GM23338 (cell line): ENCODE results near the gene MBNL1. TPM values are rescaled to one million over a fixed set of nuclear protein-coding genes. Genes with fewer than 3 reads are reported as not detected.

Source experiments
- ATAC-seq: fragments of 200-7000 bp; cut with Tn5 transposase; 3 replicates; pipeline ENCODE4 v1.9.1; 2020
- DNase-seq: peaks from one replicate; pipeline ENCODE4 v3.0.0-alpha.2; 2015; ENCODE audit warnings: low spot score
- H2AFZ ChIP-seq: fragments of 200-600 bp; sonication (generic); 2 replicates; pipeline ENCODE4 v1.8.0; 2016; ENCODE audit warnings: antibody characterized with exemption, mild to moderate bottlenecking, moderate library complexity
- H3F3A ChIP-seq: fragments of 200-600 bp; sonication (generic); replicated peaks from 2 replicates; pipeline ENCODE4 v1.8.0; 2017; ENCODE audit warnings: antibody characterized with exemption, mixed run types, low read depth
- H3K27ac ChIP-seq: fragments of 200-600 bp; sonication (generic); 2 replicates; pipeline ENCODE4 v1.6.1; 2016; ENCODE audit warnings: low read depth
- H3K27me3 ChIP-seq: fragments of 200-600 bp; sonication (generic); 2 replicates; pipeline ENCODE4 v1.8.0; 2016; ENCODE audit warnings: mild to moderate bottlenecking, mixed run types, moderate library complexity; ENCODE audit not compliant: insufficient read depth
- H3K36me3 ChIP-seq: fragments of 200-600 bp; sonication (generic); 2 replicates; pipeline ENCODE4 v1.8.0; 2016; ENCODE audit warnings: mild to moderate bottlenecking; ENCODE audit not compliant: insufficient read depth
- H3K4me1 ChIP-seq: fragments of 200-600 bp; sonication (generic); 2 replicates; pipeline ENCODE4 v1.8.0; 2016; ENCODE audit warnings: mild to moderate bottlenecking, moderate library complexity; ENCODE audit not compliant: insufficient read depth
- H3K4me2 ChIP-seq: fragments of 200-600 bp; sonication (generic); 2 replicates; pipeline ENCODE4 v1.7.1; 2017; ENCODE audit warnings: mixed run types
- H3K4me3 ChIP-seq: fragments of 200-600 bp; sonication (generic); 2 replicates; pipeline ENCODE4 v1.6.1; 2016; ENCODE audit warnings: mixed run types
- H3K79me2 ChIP-seq: fragments of 200-600 bp; sonication (generic); replicated peaks from 2 replicates; pipeline ENCODE4 v1.8.0; 2017; ENCODE audit warnings: mild to moderate bottlenecking; ENCODE audit not compliant: insufficient read depth
- H3K9me2 ChIP-seq: fragments of 200-600 bp; sonication (generic); 2 replicates; pipeline ENCODE4 v1.8.0; 2017; ENCODE audit not compliant: insufficient read depth
- H4K20me1 ChIP-seq: fragments of 200-600 bp; sonication (generic); replicated peaks from 2 replicates; pipeline ENCODE4 v1.8.0; 2017; ENCODE audit warnings: mild to moderate bottlenecking; ENCODE audit not compliant: insufficient read depth
- H3K27ac Mint-ChIP-seq: 2 replicates; pipeline ENCODE4 v1.8.0; 2020; ENCODE audit warnings: inconsistent platforms, mild to moderate bottlenecking, moderate library complexity, mixed read lengths
- H3K27me3 Mint-ChIP-seq: 3 replicates; pipeline ENCODE4 v1.8.0; 2022; ENCODE audit warnings: low read depth, mild to moderate bottlenecking, moderate library complexity, mixed read lengths, inconsistent platforms; ENCODE audit not compliant: insufficient read depth, poor library complexity
- H3K36me3 Mint-ChIP-seq: 3 replicates; pipeline ENCODE4 v1.8.0; 2021; ENCODE audit warnings: low read depth, mild to moderate bottlenecking, inconsistent platforms, moderate library complexity, mixed read lengths
- H3K4me1 Mint-ChIP-seq: 3 replicates; pipeline ENCODE4 v1.8.0; 2020; ENCODE audit warnings: mild to moderate bottlenecking, inconsistent platforms, mixed read lengths
- H3K4me3 Mint-ChIP-seq: 3 replicates; pipeline ENCODE4 v1.8.0; 2021; ENCODE audit warnings: moderate library complexity, mild to moderate bottlenecking, inconsistent platforms, mixed read lengths
- H3K9me3 Mint-ChIP-seq: 3 replicates; pipeline ENCODE4 v1.8.0; 2020; ENCODE audit warnings: moderate library complexity, mild to moderate bottlenecking, inconsistent platforms, mixed read lengths
- CREB1 ChIP-seq: fragments of 250-450 bp; sonication (Bioruptor Pico); IDR thresholded peaks from 2 replicates; pipeline ENCODE4 v1.5.0; 2020; ENCODE audit warnings: low read depth, mild to moderate bottlenecking, moderate library complexity
- EZH2phosphoT487 ChIP-seq: fragments of 200-600 bp; sonication (generic); IDR thresholded peaks from one replicate; pipeline ENCODE4 v1.8.1; 2018; ENCODE audit warnings: antibody characterized with exemption; ENCODE audit not compliant: unreplicated experiment
- NANOG ChIP-seq: IDR thresholded peaks from 2 replicates; pipeline ENCODE4 v1.6.1; 2016; ENCODE audit warnings: antibody characterized with exemption, borderline replicate concordance
- POLR2AphosphoS5 ChIP-seq: IDR thresholded peaks from 2 replicates; pipeline ENCODE4 v1.6.1; 2016; ENCODE audit warnings: antibody characterized with exemption, low read depth
- polyA plus RNA-seq: library from polyadenylated mRNA; unstranded; fragments of >200 nt; fragmentation: Nextera tagmentation; extraction: Ambion mirVana; gene quantifications from 2 replicates; pipeline ENCODE4 v1.2.1, GENCODE V29; 2016
- total RNA-seq: library from RNA; depleted of rRNA; stranded (reverse); fragments of >200 nt; shearing (Covaris generic); gene quantifications from 2 replicates; pipeline ENCODE4 v1.2.3, GENCODE V29; 2014
- TF ChIP-seq, protein P1 (sequence below): IDR thresholded peaks from 2 replicates; pipeline ENCODE4 v1.6.1; 2016; ENCODE audit warnings: antibody characterized with exemption
- TF ChIP-seq, protein P2 (sequence below): IDR thresholded peaks from one replicate; pipeline ENCODE4 v1.6.1; 2018; ENCODE audit warnings: antibody characterized with exemption; ENCODE audit not compliant: unreplicated experiment
- TF ChIP-seq, protein P3 (sequence below): fragments of 250-450 bp; sonication (Bioruptor Pico); IDR thresholded peaks from 2 replicates; pipeline ENCODE4 v1.5.0; 2020; ENCODE audit warnings: mild to moderate bottlenecking, moderate library complexity

MBNL1 gene
- total and polyA plus RNA-seq, 2 experiments from 2014 or later, result 9.4 to 23.2 TPM

DNA sequence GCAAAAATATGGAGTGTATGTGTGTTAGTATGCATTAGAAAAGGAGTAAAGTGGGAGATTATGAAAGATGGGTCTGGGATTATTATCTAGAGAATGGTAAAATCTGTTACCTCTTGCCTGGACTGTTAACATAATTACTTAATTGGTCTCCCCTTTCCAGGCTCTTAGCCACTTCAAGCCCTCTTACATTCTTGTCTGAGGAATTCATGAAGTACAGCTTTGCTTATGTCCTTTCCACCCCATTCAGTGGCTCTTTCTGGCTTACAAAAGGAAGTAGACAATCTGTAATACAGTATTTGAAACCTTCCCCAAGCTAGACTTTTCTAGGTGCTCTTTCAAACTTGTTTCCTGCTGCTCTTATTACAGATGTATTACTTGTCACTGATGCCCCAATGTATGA, 129.8 kb downstream of the MBNL1 start:
- no peak overlapping the region for H2AFZ ChIP-seq
- H3K4me3 ChIP-seq, result no peak overlapping the region
- no peaks in the 10 kb centered on the region; the same call in 2 of the 3 replicates for H3K9me3 Mint-ChIP-seq
- DNase-seq (no peak), ATAC-seq (no peak)
- H3K27me3 Mint-ChIP-seq, result no peaks in the 10 kb centered on the region
- TF ChIP-seq, protein P1, sequence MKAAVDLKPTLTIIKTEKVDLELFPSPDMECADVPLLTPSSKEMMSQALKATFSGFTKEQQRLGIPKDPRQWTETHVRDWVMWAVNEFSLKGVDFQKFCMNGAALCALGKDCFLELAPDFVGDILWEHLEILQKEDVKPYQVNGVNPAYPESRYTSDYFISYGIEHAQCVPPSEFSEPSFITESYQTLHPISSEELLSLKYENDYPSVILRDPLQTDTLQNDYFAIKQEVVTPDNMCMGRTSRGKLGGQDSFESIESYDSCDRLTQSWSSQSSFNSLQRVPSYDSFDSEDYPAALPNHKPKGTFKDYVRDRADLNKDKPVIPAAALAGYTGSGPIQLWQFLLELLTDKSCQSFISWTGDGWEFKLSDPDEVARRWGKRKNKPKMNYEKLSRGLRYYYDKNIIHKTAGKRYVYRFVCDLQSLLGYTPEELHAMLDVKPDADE, result no peak
- TF ChIP-seq CREB1 (CRISPR knock-in tag), result no peak
- no peak for TF ChIP-seq POLR2AphosphoS5
- no peak for TF ChIP-seq NANOG
- TF ChIP-seq, protein P2, sequence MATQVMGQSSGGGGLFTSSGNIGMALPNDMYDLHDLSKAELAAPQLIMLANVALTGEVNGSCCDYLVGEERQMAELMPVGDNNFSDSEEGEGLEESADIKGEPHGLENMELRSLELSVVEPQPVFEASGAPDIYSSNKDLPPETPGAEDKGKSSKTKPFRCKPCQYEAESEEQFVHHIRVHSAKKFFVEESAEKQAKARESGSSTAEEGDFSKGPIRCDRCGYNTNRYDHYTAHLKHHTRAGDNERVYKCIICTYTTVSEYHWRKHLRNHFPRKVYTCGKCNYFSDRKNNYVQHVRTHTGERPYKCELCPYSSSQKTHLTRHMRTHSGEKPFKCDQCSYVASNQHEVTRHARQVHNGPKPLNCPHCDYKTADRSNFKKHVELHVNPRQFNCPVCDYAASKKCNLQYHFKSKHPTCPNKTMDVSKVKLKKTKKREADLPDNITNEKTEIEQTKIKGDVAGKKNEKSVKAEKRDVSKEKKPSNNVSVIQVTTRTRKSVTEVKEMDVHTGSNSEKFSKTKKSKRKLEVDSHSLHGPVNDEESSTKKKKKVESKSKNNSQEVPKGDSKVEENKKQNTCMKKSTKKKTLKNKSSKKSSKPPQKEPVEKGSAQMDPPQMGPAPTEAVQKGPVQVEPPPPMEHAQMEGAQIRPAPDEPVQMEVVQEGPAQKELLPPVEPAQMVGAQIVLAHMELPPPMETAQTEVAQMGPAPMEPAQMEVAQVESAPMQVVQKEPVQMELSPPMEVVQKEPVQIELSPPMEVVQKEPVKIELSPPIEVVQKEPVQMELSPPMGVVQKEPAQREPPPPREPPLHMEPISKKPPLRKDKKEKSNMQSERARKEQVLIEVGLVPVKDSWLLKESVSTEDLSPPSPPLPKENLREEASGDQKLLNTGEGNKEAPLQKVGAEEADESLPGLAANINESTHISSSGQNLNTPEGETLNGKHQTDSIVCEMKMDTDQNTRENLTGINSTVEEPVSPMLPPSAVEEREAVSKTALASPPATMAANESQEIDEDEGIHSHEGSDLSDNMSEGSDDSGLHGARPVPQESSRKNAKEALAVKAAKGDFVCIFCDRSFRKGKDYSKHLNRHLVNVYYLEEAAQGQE, result no peak
- TF ChIP-seq, protein P3, sequence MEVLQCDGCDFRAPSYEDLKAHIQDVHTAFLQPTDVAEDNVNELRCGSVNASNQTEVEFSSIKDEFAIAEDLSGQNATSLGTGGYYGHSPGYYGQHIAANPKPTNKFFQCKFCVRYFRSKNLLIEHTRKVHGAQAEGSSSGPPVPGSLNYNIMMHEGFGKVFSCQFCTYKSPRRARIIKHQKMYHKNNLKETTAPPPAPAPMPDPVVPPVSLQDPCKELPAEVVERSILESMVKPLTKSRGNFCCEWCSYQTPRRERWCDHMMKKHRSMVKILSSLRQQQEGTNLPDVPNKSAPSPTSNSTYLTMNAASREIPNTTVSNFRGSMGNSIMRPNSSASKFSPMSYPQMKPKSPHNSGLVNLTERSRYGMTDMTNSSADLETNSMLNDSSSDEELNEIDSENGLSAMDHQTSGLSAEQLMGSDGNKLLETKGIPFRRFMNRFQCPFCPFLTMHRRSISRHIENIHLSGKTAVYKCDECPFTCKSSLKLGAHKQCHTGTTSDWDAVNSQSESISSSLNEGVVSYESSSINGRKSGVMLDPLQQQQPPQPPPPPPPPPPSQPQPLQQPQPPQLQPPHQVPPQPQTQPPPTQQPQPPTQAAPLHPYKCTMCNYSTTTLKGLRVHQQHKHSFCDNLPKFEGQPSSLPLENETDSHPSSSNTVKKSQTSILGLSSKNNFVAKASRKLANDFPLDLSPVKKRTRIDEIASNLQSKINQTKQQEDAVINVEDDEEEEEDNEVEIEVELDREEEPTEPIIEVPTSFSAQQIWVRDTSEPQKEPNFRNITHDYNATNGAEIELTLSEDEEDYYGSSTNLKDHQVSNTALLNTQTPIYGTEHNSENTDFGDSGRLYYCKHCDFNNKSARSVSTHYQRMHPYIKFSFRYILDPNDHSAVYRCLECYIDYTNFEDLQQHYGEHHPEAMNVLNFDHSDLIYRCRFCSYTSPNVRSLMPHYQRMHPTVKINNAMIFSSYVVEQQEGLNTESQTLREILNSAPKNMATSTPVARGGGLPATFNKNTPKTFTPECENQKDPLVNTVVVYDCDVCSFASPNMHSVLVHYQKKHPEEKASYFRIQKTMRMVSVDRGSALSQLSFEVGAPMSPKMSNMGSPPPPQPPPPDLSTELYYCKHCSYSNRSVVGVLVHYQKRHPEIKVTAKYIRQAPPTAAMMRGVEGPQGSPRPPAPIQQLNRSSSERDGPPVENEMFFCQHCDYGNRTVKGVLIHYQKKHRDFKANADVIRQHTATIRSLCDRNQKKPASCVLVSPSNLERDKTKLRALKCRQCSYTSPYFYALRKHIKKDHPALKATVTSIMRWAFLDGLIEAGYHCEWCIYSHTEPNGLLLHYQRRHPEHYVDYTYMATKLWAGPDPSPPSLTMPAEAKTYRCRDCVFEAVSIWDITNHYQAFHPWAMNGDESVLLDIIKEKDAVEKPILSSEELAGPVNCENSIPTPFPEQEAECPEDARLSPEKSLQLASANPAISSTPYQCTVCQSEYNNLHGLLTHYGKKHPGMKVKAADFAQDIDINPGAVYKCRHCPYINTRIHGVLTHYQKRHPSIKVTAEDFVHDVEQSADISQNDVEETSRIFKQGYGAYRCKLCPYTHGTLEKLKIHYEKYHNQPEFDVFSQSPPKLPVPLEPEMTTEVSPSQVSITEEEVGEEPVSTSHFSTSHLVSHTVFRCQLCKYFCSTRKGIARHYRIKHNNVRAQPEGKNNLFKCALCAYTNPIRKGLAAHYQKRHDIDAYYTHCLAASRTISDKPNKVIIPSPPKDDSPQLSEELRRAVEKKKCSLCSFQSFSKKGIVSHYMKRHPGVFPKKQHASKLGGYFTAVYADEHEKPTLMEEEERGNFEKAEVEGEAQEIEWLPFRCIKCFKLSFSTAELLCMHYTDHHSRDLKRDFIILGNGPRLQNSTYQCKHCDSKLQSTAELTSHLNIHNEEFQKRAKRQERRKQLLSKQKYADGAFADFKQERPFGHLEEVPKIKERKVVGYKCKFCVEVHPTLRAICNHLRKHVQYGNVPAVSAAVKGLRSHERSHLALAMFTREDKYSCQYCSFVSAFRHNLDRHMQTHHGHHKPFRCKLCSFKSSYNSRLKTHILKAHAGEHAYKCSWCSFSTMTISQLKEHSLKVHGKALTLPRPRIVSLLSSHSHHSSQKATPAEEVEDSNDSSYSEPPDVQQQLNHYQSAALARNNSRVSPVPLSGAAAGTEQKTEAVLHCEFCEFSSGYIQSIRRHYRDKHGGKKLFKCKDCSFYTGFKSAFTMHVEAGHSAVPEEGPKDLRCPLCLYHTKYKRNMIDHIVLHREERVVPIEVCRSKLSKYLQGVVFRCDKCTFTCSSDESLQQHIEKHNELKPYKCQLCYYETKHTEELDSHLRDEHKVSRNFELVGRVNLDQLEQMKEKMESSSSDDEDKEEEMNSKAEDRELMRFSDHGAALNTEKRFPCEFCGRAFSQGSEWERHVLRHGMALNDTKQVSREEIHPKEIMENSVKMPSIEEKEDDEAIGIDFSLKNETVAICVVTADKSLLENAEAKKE, result no peak
- no peak for TF ChIP-seq EZH2phosphoT487
- no peaks in the 10 kb centered on the region for H3K9me2 ChIP-seq
- H3K79me2 ChIP-seq, result peaks cover 55% of the 10 kb centered on the region
- peaks cover 28% of the 10 kb centered on the region for H3K4me1 ChIP-seq
- H3K27ac ChIP-seq, result no peak overlapping the region
- H3K4me1 Mint-ChIP-seq, result peaks cover 32% of the 10 kb centered on the region
- no peak overlapping the region for H3K4me3 Mint-ChIP-seq
- H3K4me2 ChIP-seq, result no peak overlapping the region
- H4K20me1 ChIP-seq, result no peaks in the 10 kb centered on the region
- H3K36me3 Mint-ChIP-seq, result peaks cover 11% of the 10 kb centered on the region; the same call in 2 of the 3 replicates
- H3K36me3 ChIP-seq, result no peaks in the 10 kb centered on the region
- H3K27me3 ChIP-seq, result no peaks in the 10 kb centered on the region
- H3F3A ChIP-seq, result no peaks in the 10 kb centered on the region
- H3K27ac Mint-ChIP-seq, result no peak overlapping the region; the same call in 1 of the 2 replicates
